CD4-positive, alpha-beta T cell (primary cell): ENCODE results near the gene ANXA3. TPM values are rescaled to one million over a fixed set of nuclear protein-coding genes. Genes with fewer than 3 reads are reported as not detected.

ENCODE experiments used
- ATAC-seq: fragments of 200-7000 bp; cut with Tn5 transposase; one replicate; pipeline ENCODE4 v1.10.0; 2022; ENCODE audit warnings: mild to moderate bottlenecking; ENCODE audit not compliant: poor library complexity
- CTCF ChIA-PET: fragments of 350-600 bp; sonication (Branson Sonifier 250); formaldehyde crosslinking; loops from one replicate; lab custom pipeline; 2021; ENCODE audit warnings: antibody characterized with exemption, inconsistent platforms; lab: Charles Lee
- POLR2A ChIA-PET: fragments of 350-600 bp; sonication (Branson Sonifier 250); formaldehyde crosslinking; loops from one replicate; lab custom pipeline; 2021; ENCODE audit warnings: antibody characterized with exemption, inconsistent platforms; lab: Charles Lee
- DNase-seq, 14 experiments: peaks; one replicate each; pipeline ENCODE4 v3.0.0-alpha.2; 2013 to 2020; ENCODE audit warnings: mixed read lengths in 2 of 14
- H3K27ac ChIP-seq, 2 donors: one replicate each; pipeline versions ENCODE4 v1.5.1 to v1.7.0; 2013; ENCODE audit warnings: low read length in 2 of 2, low read depth in 1 of 2, mild to moderate bottlenecking in 1 of 2
- H3K27me3 ChIP-seq, 2 experiments: 1 replicate in 1 of 2; 2 replicates in 1 of 2; pipeline versions ENCODE4 v1.6.1 to v1.7.0; 2013; ENCODE audit warnings: low read length in 2 of 2, control low read depth in 1 of 2, mild to moderate bottlenecking in 1 of 2, moderate library complexity in 1 of 2; ENCODE audit not compliant: insufficient read depth in 2 of 2, control insufficient read depth in 1 of 2
- H3K36me3 ChIP-seq: one replicate; pipeline ENCODE4 v1.6.1; 2013; ENCODE audit warnings: low read length, control low read depth; ENCODE audit not compliant: insufficient read depth
- H3K4me1 ChIP-seq: one replicate; pipeline ENCODE4 v1.6.1; 2013; ENCODE audit warnings: low read length, control low read depth; ENCODE audit not compliant: insufficient read depth
- H3K4me3 ChIP-seq: one replicate; pipeline ENCODE4 v1.5.1; 2013; ENCODE audit warnings: mild to moderate bottlenecking, low read length, moderate library complexity
- H3K9me3 ChIP-seq, 2 experiments: 1 replicate in 1 of 2; 2 replicates in 1 of 2; pipeline versions ENCODE4 v1.6.1 to v1.7.0; 2013; ENCODE audit warnings: low read length in 2 of 2, mild to moderate bottlenecking in 2 of 2, control low read depth in 1 of 2, moderate library complexity in 1 of 2; ENCODE audit not compliant: control insufficient read depth in 1 of 2, insufficient read depth in 1 of 2
- H3K27ac Mint-ChIP-seq: one replicate; pipeline ENCODE4 v1.8.0; 2020; ENCODE audit warnings: mixed read lengths
- H3K27me3 Mint-ChIP-seq: one replicate; pipeline ENCODE4 v1.8.0; 2021; ENCODE audit warnings: mixed read lengths
- H3K36me3 Mint-ChIP-seq: one replicate; pipeline ENCODE4 v1.8.0; 2021; ENCODE audit warnings: low read depth, mixed read lengths
- H3K4me1 Mint-ChIP-seq: one replicate; pipeline ENCODE4 v1.8.0; 2021; ENCODE audit warnings: low read depth, mixed read lengths
- H3K4me3 Mint-ChIP-seq: one replicate; pipeline ENCODE4 v1.8.0; 2020; ENCODE audit warnings: mild to moderate bottlenecking, mixed read lengths
- H3K9me3 Mint-ChIP-seq: one replicate; pipeline ENCODE4 v1.8.0; 2020; ENCODE audit warnings: mixed read lengths
- CTCF ChIP-seq: fragments of 200-600 bp; IDR thresholded peaks from one replicate; pipeline ENCODE4 v1.8.0; 2022; ENCODE audit warnings: antibody characterized with exemption, mild to moderate bottlenecking
- intact Hi-C, 2 experiments: fragments of 100-400 bp; cut with DNase I in 1 of 2; cut with micrococcal nuclease in 1 of 2; formaldehyde crosslinking; loops; one replicate each; pipeline versions ENCODE4 v1.15.1 to v1.9.0; 2023 to 2025; cut with DNase I, micrococcal nuclease
- total RNA-seq, 174 experiments: library from RNA in 2 of 174; stranded (reverse) in 2 of 174; gene quantifications; one replicate each; pipeline ENCODE4 v1.2.3 and lab custom pipeline; 2021 to 2026

The ANXA3 gene
- total RNA-seq, 2 experiments from 2014 or later, result not detected

DNA sequence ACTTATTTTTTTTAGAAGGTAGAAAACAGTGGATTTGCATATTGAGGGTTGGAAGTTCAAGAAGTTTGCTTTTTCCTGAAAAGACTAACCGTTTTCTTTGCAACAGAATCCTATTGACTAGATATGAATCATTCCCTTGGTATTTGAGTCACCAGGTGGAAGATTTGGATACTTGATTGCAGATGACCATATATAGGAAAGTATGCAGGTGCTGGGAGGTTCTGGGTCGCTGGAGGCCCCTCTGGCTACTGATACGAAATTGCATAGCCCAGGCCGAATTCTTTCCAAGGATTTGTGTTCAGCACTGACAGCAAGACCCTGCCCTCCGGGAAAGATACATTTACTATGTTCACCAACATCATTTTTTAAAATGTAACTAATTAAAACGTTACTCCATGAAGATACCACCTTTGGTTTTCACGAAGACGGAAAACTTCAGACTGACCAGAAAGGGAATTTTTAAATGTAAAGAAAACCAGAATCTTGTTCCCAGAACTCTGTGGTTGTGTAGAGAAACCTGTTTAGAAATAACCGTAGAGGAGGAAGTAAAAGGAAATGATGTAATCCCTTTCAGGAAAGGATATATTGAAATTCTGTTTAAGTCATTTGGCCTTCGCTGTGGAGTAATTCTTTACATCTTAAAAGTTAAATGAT, 946 bp downstream of the ANXA3 start:
- Mint-ChIP-seq H3K27ac (no peak overlapping the region), H3K4me1 (peaks cover 11% of the 10 kb centered on the region), H3K4me3 (no peak overlapping the region), H3K27me3 (peaks cover 56% of the 10 kb centered on the region), H3K9me3 (no peaks in the 10 kb centered on the region), H3K36me3 (no peaks in the 10 kb centered on the region)
- POLR2A ChIA-PET, result no interaction called here
- no peak overlapping the region for H3K27ac ChIP-seq
- DNase-seq (no peak), ATAC-seq (no peak)
- H3K9me3 ChIP-seq, result peaks cover 0 to 4% of the 10 kb centered on the region in 2 experiments
- H3K27me3 ChIP-seq, result peaks cover 11 to 40% of the 10 kb centered on the region in 2 experiments
- no peak overlapping the region for H3K4me3 ChIP-seq
- intact Hi-C loops, result no loop called here
- CTCF ChIA-PET, result no interaction called here
- no peaks in the 10 kb centered on the region for H3K36me3 ChIP-seq
- H3K4me1 ChIP-seq, result peaks cover 5% of the 10 kb centered on the region
- no peak for TF ChIP-seq CTCF

DNA sequence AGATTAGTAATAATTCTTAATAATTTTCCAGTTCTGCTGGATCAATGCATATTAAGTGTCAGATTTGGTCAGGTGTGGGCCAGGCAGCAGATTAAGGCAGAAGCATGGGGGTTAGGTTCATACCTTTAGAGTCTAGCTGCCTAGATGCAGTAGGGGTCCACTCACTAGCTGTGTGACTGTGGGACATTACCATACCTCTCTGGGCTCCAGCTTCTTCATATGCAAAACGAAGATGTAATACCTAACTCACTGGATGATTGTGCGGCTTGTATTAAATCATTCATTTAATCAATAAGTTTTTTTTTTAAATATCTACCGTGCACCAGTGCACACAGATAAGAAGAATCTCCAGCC, 1.4 kb downstream of the ANXA3 start:
- no peak overlapping the region for H3K27ac ChIP-seq
- H3K27me3 Mint-ChIP-seq, result peaks cover 56% of the 10 kb centered on the region
- H3K4me1 Mint-ChIP-seq, result peaks cover 11% of the 10 kb centered on the region
- H3K36me3 Mint-ChIP-seq, result no peaks in the 10 kb centered on the region
- H3K4me3 ChIP-seq, result no peak overlapping the region
- no peak for DNase-seq
- H3K4me1 ChIP-seq, result peaks cover 5% of the 10 kb centered on the region
- POLR2A ChIA-PET, result no interaction called here
- no peak for ATAC-seq
- TF ChIP-seq CTCF, result no peak
- peaks cover 0 to 4% of the 10 kb centered on the region in 2 experiments for H3K9me3 ChIP-seq
- no peaks in the 10 kb centered on the region for H3K36me3 ChIP-seq
- no peak overlapping the region for H3K27ac Mint-ChIP-seq
- intact Hi-C loops, result no loop called here
- CTCF ChIA-PET, result no interaction called here
- no peak overlapping the region for H3K4me3 Mint-ChIP-seq
- H3K27me3 ChIP-seq, result peaks cover 11 to 40% of the 10 kb centered on the region in 2 experiments
- no peaks in the 10 kb centered on the region for H3K9me3 Mint-ChIP-seq

GRCh38 chr4:78553529-78554060, 2.0 kb downstream of the ANXA3 start:
- DNase-seq (no peak), ATAC-seq (no peak)
- H3K27me3 ChIP-seq, result peaks cover 11 to 40% of the 10 kb centered on the region in 2 experiments
- H3K4me1 Mint-ChIP-seq, result peaks cover 11% of the 10 kb centered on the region
- no peaks in the 10 kb centered on the region for H3K36me3 Mint-ChIP-seq
- POLR2A ChIA-PET, result no interaction called here
- no peak overlapping the region for H3K4me3 ChIP-seq
- H3K36me3 ChIP-seq, result no peaks in the 10 kb centered on the region
- TF ChIP-seq CTCF, result no peak
- intact Hi-C loops, result no loop called here
- peaks cover 0 to 4% of the 10 kb centered on the region in 2 experiments for H3K9me3 ChIP-seq
- peaks cover 56% of the 10 kb centered on the region for H3K27me3 Mint-ChIP-seq
- H3K4me3 Mint-ChIP-seq, result no peak overlapping the region
- no peak overlapping the region for H3K27ac ChIP-seq
- peaks cover 5% of the 10 kb centered on the region for H3K4me1 ChIP-seq
- H3K9me3 Mint-ChIP-seq, result no peaks in the 10 kb centered on the region
- H3K27ac Mint-ChIP-seq, result no peak overlapping the region
- CTCF ChIA-PET, result no interaction called here
